SU-DHL-6 (cell line): Measurements from ENCODE around the gene TBC1D4.

Experiments used
- H2AFZ ChIP-seq: fragments of 200-600 bp; sonication (generic); 2 replicates; pipeline ENCODE4 v1.6.1; 2014; ENCODE audit warnings: low read depth, mild to moderate bottlenecking, moderate library complexity, mixed read lengths, antibody characterized with exemption, low read length; ENCODE audit not compliant: severe bottlenecking
- H3F3A ChIP-seq: fragments of 200-600 bp; shearing (Covaris generic); 2 replicates; pipeline ENCODE4 v1.6.0; 2016; ENCODE audit warnings: antibody characterized with exemption, mild to moderate bottlenecking; ENCODE audit not compliant: insufficient read depth
- H3K27ac ChIP-seq: fragments of 200-600 bp; sonication (generic); 2 replicates; pipeline ENCODE4 v1.5.1; 2016; ENCODE audit warnings: low read depth, mild to moderate bottlenecking, low read length, moderate library complexity, mixed read lengths
- H3K27me3 ChIP-seq: fragments of 200-600 bp; sonication (generic), shearing (Covaris generic); 2 replicates; pipeline ENCODE4 v1.6.0; 2014; ENCODE audit warnings: mild to moderate bottlenecking, low read length
- H3K36me3 ChIP-seq: fragments of 200-600 bp; sonication (generic); 2 replicates; pipeline ENCODE4 v1.6.1; 2014; ENCODE audit warnings: mild to moderate bottlenecking, low read length, mixed read lengths
- H3K4me2 ChIP-seq: fragments of 300-600, 200-600 bp; shearing (Covaris generic), sonication (generic); 2 replicates; pipeline ENCODE4 v1.6.0; 2014; ENCODE audit warnings: low read length, low read depth, mild to moderate bottlenecking; ENCODE audit not compliant: poor library complexity, severe bottlenecking
- H3K4me3 ChIP-seq: fragments of 200-600 bp; sonication (generic); 2 replicates; pipeline ENCODE4 v1.5.1; 2014; ENCODE audit warnings: antibody characterized with exemption, low read length, mild to moderate bottlenecking, mixed read lengths; ENCODE audit not compliant: insufficient read depth, poor library complexity, severe bottlenecking
- H3K79me2 ChIP-seq: fragments of 200-600 bp; sonication (generic); 2 replicates; pipeline ENCODE4 v1.6.1; 2014; ENCODE audit warnings: mild to moderate bottlenecking, low read length, moderate library complexity; ENCODE audit not compliant: insufficient read depth
- H3K9ac ChIP-seq: fragments of 200-600 bp; sonication (generic); 2 replicates; pipeline ENCODE4 v1.7.0; 2014; ENCODE audit warnings: mild to moderate bottlenecking, low read length
- H3K9me2 ChIP-seq: fragments of 200-600 bp; sonication (generic); replicated peaks from 2 replicates; pipeline ENCODE4 v1.6.1; 2014; ENCODE audit warnings: low read length; ENCODE audit not compliant: insufficient read depth
- H3K9me3 ChIP-seq: fragments of 200-600 bp; sonication (generic); 2 replicates; pipeline ENCODE4 v1.6.1; 2014; ENCODE audit warnings: low read length, mixed read lengths; ENCODE audit not compliant: insufficient read depth
- H4K20me1 ChIP-seq: fragments of 200-600 bp; sonication (generic); 2 replicates; pipeline ENCODE4 v1.6.1; 2014; ENCODE audit warnings: low read depth, mild to moderate bottlenecking, antibody characterized with exemption, low read length, moderate library complexity, mixed read lengths
- CTCF ChIP-seq: fragments of 200-600 bp; sonication (generic); IDR thresholded peaks from one replicate; pipeline ENCODE4 v1.5.1; 2017; ENCODE audit warnings: antibody characterized with exemption, mild to moderate bottlenecking, low read length, moderate library complexity; ENCODE audit not compliant: insufficient read depth, poor library complexity, severe bottlenecking
- EZH2phosphoT487 ChIP-seq: fragments of 200-600 bp; sonication (generic), shearing (Covaris generic); conservative IDR thresholded peaks from 2 replicates; pipeline ENCODE4 v1.6.1; 2018; ENCODE audit warnings: mild to moderate bottlenecking, antibody characterized with exemption, low read length, moderate library complexity, mixed read lengths

Gene TBC1D4

DNA sequence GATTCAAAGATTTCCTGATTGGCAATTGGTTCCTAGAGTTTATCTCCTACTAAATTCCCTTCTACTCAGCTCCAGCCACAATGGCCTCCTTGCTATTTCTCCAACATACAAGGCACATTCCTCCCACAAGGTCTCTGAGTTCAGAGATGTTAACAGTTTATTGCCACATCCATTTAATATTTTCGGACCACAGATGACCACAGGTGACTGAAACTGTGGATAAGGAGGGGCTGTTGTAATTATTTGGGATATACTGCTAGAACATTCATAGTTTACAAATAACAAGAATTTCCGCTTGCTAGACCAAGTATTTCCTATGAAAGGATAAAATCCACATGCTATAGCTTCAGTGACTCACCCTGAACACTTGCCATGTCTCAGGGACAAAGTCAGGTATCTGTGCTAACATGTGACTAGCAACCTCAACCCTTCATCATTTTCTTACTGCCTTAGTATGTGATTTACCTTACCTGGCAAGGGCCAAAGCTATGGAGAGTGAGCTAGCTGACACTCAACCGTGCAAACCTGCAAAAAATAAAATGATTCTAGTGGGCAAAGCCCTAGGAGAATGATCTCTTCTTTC is 117.7 kb downstream of the TBC1D4 start:
- H3K27ac ChIP-seq, result no peak overlapping the region
- no peaks in the 10 kb centered on the region for H3K9me3 ChIP-seq
- H3K4me3 ChIP-seq, result no peak overlapping the region
- no peak overlapping the region for H2AFZ ChIP-seq
- no peaks in the 10 kb centered on the region for H3K27me3 ChIP-seq
- no peaks in the 10 kb centered on the region for H3F3A ChIP-seq
- H3K9ac ChIP-seq, result no peak overlapping the region
- no peaks in the 10 kb centered on the region for H3K36me3 ChIP-seq
- H3K79me2 ChIP-seq, result no peaks in the 10 kb centered on the region
- no peak overlapping the region for H3K4me2 ChIP-seq
- H4K20me1 ChIP-seq, result no peaks in the 10 kb centered on the region
- H3K9me2 ChIP-seq, result no peaks in the 10 kb centered on the region
- TF ChIP-seq EZH2phosphoT487 (no peak), CTCF (no peak)

DNA sequence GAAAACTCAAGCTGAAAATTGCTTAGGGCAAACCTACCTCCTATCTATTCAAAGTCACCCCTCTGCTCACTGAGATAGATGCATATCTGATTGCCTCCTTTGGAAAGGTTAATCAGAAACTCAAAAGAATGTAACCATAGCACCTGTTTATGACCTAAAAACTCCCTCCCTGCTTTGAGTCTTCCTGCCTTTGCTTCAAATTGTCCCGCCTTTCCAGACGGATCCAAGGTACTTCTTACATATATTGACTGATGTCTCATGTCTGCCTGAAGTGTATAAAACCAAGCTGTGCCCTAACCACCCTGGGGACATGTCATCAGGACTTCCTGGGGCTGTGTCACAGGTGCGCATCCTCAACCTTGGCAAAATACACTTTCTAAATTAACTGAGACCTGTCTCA is 118.6 kb downstream of the TBC1D4 start:
- no peaks in the 10 kb centered on the region for H3K9me2 ChIP-seq
- no peaks in the 10 kb centered on the region for H4K20me1 ChIP-seq
- H3K4me3 ChIP-seq, result no peak overlapping the region
- TF ChIP-seq EZH2phosphoT487 (no peak), CTCF (no peak)
- H3K9ac ChIP-seq, result no peak overlapping the region
- no peaks in the 10 kb centered on the region for H3F3A ChIP-seq
- no peak overlapping the region for H3K4me2 ChIP-seq
- H3K36me3 ChIP-seq, result no peaks in the 10 kb centered on the region
- H3K79me2 ChIP-seq, result no peaks in the 10 kb centered on the region
- H3K27ac ChIP-seq, result no peak overlapping the region
- no peak overlapping the region for H2AFZ ChIP-seq
- H3K9me3 ChIP-seq, result no peaks in the 10 kb centered on the region
- H3K27me3 ChIP-seq, result no peaks in the 10 kb centered on the region

DNA sequence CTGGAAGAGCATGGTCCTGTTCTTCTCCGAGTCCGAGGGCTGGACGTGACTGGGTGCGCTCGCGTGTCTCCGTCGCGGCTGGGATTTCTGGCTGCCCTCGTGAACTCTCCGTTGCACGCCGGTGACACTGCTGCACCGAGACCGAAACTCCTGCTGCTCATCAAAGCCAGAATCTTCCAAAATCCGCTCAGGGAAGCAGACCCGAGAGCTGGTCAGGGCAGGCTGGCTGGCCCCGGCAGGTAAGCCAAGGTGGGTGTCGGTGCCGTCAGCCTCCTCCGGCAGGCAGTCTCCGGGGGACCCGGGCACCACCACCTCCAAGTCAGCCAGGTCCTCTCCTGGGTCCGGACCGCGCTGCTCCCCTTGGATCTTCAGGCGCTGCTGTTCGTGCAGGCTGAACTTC is 119.9 kb downstream of the TBC1D4 start:
- no peaks in the 10 kb centered on the region for H3K36me3 ChIP-seq
- no peaks in the 10 kb centered on the region for H3K27me3 ChIP-seq
- no peaks in the 10 kb centered on the region for H3K9me3 ChIP-seq
- H3K9ac ChIP-seq, result no peak overlapping the region
- TF ChIP-seq CTCF (no peak), EZH2phosphoT487 (no peak)
- H2AFZ ChIP-seq, result no peak overlapping the region
- H3F3A ChIP-seq, result no peaks in the 10 kb centered on the region
- no peaks in the 10 kb centered on the region for H4K20me1 ChIP-seq
- H3K4me2 ChIP-seq, result no peak overlapping the region
- no peaks in the 10 kb centered on the region for H3K9me2 ChIP-seq
- no peak overlapping the region for H3K4me3 ChIP-seq
- H3K79me2 ChIP-seq, result no peaks in the 10 kb centered on the region
- no peak overlapping the region for H3K27ac ChIP-seq
